ENCODE results near the gene ANKRD12.

ANKRD12 gene

GRCh38 chr18:9285604-9286003 is 149.0 kb downstream of the ANKRD12 start:
- ChIA-PET CTCF (no interaction called here), POLR2A (no interaction called here)
- Histone ChIP-seq H3K4me3 (ENCODE audit: low read depth, low read length) (no peak overlapping the region), H3K9me3 (ENCODE audit: control insufficient read depth, insufficient read depth, low read depth, low read length) (no peaks in the 10 kb centered on the region), H3K4me1 (ENCODE audit: control insufficient read depth, insufficient read depth, low read length) (no peaks in the 10 kb centered on the region), H3K27ac (ENCODE audit: extremely low read depth, low read depth, low read length) (no peak overlapping the region), H3K36me3 (ENCODE audit: control insufficient read depth in 2 of 2, insufficient read depth in 1 of 2, low read length in 2 of 2) (no peaks in the 10 kb centered on the region; a peak in 1 of 3 replicates)
- no peak for TF ChIP-seq KLF9 (tag by site-specific recombination; IDR thresholded peaks at IDR 0.05; ENCODE audit: low read depth)
- TF ChIP-seq ZNF133 (tag by site-specific recombination; IDR thresholded peaks at IDR 0.05) = peak; percentile 79

GRCh38 chr18:9287036-9287435 is 150.5 kb downstream of the ANKRD12 start:
- H3K36me3 ChIP-seq (ENCODE audit: control insufficient read depth in 2 of 2, insufficient read depth in 1 of 2, low read length in 2 of 2) = no peaks in the 10 kb centered on the region
- no peak overlapping the region for H3K27ac ChIP-seq (ENCODE audit: extremely low read depth, low read depth, low read length)
- CTCF ChIA-PET = interaction anchor here (0.6 kb wide), 1 partner anchor 19 kb away, joined by 3 read pairs; no protein-coding TSS in a partner anchor
- no peak overlapping the region for H3K4me3 ChIP-seq (ENCODE audit: low read depth, low read length)
- no peaks in the 10 kb centered on the region for H3K9me3 ChIP-seq (ENCODE audit: control insufficient read depth, insufficient read depth, low read depth, low read length)
- no peak for TF ChIP-seq ZNF776 (tag by site-specific recombination; IDR thresholded peaks at IDR 0.05; ENCODE audit: borderline replicate concordance)
- TF ChIP-seq ZBTB44 (tag by site-specific recombination; IDR thresholded peaks at IDR 0.05) = no peak
- no peak for TF ChIP-seq SP2 (tag by site-specific recombination; IDR thresholded peaks at IDR 0.05)
- no peak for TF ChIP-seq ZNF837 (tag by site-specific recombination; IDR thresholded peaks at IDR 0.05)
- no peak for TF ChIP-seq ZNF626 (tag by site-specific recombination; IDR thresholded peaks at IDR 0.05)
- no peak for TF ChIP-seq ZNF585B (tag by site-specific recombination; IDR thresholded peaks at IDR 0.05)
- TF ChIP-seq ZNF610 (tag by site-specific recombination; IDR thresholded peaks at IDR 0.05; ENCODE audit: borderline replicate concordance) = no peak
- TF ChIP-seq ZNF148 (tag by site-specific recombination; IDR thresholded peaks at IDR 0.05; ENCODE audit: borderline replicate concordance) = no peak
- no peak for TF ChIP-seq OSR2 (tag by site-specific recombination; IDR thresholded peaks at IDR 0.05)
- TF ChIP-seq ZNF311 (tag by site-specific recombination; IDR thresholded peaks at IDR 0.05; ENCODE audit: borderline replicate concordance) = no peak
- POLR2A ChIA-PET = no interaction called here
- no peaks in the 10 kb centered on the region for H3K4me1 ChIP-seq (ENCODE audit: control insufficient read depth, insufficient read depth, low read length)

- H3K27ac ChIP-seq (ENCODE audit: extremely low read depth, low read depth, low read length) = no peak overlapping the region
- H3K4me1 ChIP-seq (ENCODE audit: control insufficient read depth, insufficient read depth, low read length) = no peaks in the 10 kb centered on the region
- ChIA-PET CTCF (no interaction called here), POLR2A (no interaction called here)
- H3K4me3 ChIP-seq (ENCODE audit: low read depth, low read length) = no peak overlapping the region
- TF ChIP-seq SETDB1 (IDR thresholded peaks at IDR 0.05; ENCODE audit: insufficient read length, low read length) (no peak), ZBTB10 (tag by site-specific recombination; IDR thresholded peaks at IDR 0.05) (no peak), ZFP3 (tag by site-specific recombination; IDR thresholded peaks at IDR 0.05; ENCODE audit: low read depth) (no peak), PRDM1 (tag by site-specific recombination; IDR thresholded peaks at IDR 0.05) (no peak), ZNF112 (tag by site-specific recombination; IDR thresholded peaks at IDR 0.05) (no peak), ZNF600 (tag by site-specific recombination; IDR thresholded peaks at IDR 0.05) (no peak), ZNF175 (tag by site-specific recombination; IDR thresholded peaks at IDR 0.05) (no peak), ZNF654 (tag by site-specific recombination; IDR thresholded peaks at IDR 0.05; ENCODE audit: low read depth) (no peak), KLF7 (tag by site-specific recombination; IDR thresholded peaks at IDR 0.05; ENCODE audit: borderline replicate concordance) (no peak), ZNF704 (tag by site-specific recombination; IDR thresholded peaks at IDR 0.05) (no peak)
- H3K36me3 ChIP-seq (ENCODE audit: control insufficient read depth in 2 of 2, insufficient read depth in 1 of 2, low read length in 2 of 2) = no peaks in the 10 kb centered on the region
- no peaks in the 10 kb centered on the region for H3K9me3 ChIP-seq (ENCODE audit: control insufficient read depth, insufficient read depth, low read depth, low read length)
Measured at GRCh38 chr18:9289698-9290097, 153.1 kb downstream of the ANKRD12 start.

All from HEK293 (cell line).